Measurements from ENCODE around the gene FLAD1.

FLAD1 gene

GRCh38 chr1:155018617-155019348, 35.6 kb downstream of the FLAD1 start:
- no peak for DNase-seq

GRCh38 chr1:155019377-155020245, 36.5 kb downstream of the FLAD1 start:
- DNase-seq = no peak

DNA sequence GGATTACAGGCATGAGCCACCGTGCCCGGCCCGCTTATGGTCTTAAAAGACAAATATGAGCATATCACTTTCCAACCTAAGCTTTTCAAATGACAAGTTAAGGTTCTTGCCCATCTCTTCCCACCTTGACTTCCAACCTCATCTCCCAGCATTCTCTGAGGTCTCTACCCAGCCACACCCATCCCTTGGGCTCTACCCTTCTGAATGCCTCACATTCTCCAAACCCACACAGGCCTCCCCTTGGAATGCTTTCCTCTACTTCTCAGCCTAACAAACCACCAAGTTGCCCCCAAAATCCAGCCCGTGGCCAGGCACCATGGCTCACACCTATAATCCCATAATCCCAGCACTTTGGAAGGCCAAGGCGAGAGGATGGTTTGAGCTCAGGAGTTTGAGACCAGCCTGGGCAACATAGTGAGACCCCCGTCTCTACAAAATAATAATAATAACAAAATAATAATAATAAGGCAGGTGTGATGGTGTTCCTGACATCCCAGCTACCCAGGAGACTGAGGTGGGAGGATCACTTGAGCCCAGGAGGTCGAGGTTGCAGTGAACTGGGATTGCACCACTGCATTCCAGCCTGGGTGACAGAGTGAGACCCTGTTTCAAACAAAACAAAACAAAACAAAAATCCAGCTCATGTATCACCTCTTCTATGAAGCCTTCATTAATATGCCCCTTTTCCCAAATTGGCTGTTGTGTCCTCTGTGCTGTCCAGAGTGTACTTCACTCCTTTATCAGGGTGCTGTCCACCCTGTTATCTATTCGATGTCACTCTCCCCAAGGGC, 39.2 kb downstream of the FLAD1 start:
- DNase-seq = no peak

- DNase-seq = no peak
Measured at GRCh38 chr1:155022927-155023236, 39.7 kb downstream of the FLAD1 start.

- no peak for DNase-seq
Measured at GRCh38 chr1:155023627-155024026, 40.5 kb downstream of the FLAD1 start.

DNA sequence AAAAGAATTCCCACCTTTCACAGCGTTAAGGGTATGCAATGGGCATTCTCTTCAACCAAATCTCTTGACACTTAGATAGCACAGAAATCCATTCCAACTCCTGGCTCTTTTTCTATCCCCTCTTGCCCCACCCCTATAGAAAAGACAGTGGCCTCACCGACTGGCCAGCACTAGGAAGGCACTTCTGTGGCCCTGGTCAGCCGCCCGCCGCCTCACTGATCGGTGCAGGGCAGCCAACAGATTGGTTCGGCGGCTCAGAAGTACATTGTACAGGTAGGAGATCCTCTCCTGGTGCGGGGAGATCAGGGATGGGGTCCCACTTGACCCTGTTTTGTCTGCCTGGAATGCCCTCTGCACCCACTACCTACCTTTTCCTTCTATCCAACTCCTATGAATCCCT, 41.2 kb downstream of the FLAD1 start:
- no peak for DNase-seq

DNA sequence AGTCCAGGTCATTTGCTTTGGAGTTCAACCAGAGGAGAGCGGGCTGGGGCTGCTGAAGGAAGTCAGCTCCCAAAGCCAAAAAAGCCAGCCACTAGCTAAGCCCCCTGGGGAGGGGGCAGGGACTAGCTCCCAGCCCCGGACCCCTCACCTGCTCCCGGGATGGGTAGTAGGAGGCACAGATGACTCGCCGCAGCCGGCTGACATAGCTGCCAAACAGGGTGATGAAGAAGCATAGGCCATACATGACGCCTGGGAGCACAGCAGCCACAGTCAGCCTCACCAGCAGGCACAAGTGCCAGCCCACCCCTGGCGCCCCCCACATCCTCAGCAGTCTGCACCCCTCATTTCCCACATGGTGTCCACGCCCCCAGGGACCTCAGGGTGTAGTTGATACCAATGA, 43.0 kb downstream of the FLAD1 start:
- DNase-seq = no peak

GRCh38 chr1:155026588-155026987, 43.4 kb downstream of the FLAD1 start:
- DNase-seq = no peak

DNA sequence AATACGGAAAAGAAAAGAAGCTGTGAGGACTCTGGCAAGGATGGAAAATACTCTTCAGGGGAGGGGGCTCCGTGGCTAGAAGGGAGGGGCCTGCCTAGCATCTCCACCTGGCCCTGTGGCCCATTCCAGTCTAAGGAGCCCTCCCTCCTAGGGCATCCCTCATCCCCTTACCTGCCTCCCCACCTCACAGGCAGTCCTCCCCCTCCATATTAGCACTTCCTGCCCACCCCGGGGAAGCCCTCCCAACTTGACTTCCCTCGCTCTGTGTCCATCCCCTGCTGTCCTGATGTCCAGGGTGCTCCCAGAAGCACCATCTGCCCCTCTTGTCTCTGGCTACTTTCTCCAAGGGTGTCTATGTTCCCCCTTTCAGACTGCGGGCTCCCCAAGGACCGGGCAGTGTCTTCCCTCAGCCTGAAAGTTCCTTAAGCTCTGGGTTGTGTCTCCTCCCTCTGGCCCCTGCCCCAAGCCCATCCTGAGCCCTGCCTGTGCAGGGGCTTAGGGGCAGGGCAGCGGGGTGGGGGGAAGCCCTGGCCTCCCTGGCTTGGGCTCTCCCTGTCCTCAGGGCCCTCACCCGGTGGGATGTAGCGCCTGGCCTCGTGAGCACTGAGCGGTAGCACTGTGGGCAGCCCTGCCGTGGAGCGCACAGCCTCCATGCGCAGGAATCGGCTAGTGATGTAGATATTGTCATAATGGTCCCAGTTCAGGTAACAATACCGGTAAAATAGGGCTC, 46.5 kb downstream of the FLAD1 start:
- DNase-seq = no peak

- DNase-seq = no peak
Measured at GRCh38 chr1:155030243-155030795, 47.2 kb downstream of the FLAD1 start.

- no peak for DNase-seq
Measured at GRCh38 chr1:155030899-155031298, 47.8 kb downstream of the FLAD1 start.

- no peak for DNase-seq
Measured at GRCh38 chr1:155032886-155033285, 49.7 kb downstream of the FLAD1 start.

- no peak for DNase-seq
Measured at GRCh38 chr1:155033524-155033923, 50.4 kb downstream of the FLAD1 start, which contains the start of the genes DCST1 and DCST2. Gene DCST1 (plus strand): TSS chr1:155033824. CDS start chr1:155034037, 213 bp downstream. Gene DCST2 (minus strand): TSS chr1:155033781. CDS start chr1:155033701, 80 bp downstream.

GRCh38 chr1:155034318-155035208, 51.4 kb downstream of the FLAD1 start:
- DNase-seq = no peak

GRCh38 chr1:155035936-155036335, 52.8 kb downstream of the FLAD1 start:
- no peak for DNase-seq

GRCh38 chr1:155037043-155037442, 53.9 kb downstream of the FLAD1 start:
- DNase-seq = no peak

DNA sequence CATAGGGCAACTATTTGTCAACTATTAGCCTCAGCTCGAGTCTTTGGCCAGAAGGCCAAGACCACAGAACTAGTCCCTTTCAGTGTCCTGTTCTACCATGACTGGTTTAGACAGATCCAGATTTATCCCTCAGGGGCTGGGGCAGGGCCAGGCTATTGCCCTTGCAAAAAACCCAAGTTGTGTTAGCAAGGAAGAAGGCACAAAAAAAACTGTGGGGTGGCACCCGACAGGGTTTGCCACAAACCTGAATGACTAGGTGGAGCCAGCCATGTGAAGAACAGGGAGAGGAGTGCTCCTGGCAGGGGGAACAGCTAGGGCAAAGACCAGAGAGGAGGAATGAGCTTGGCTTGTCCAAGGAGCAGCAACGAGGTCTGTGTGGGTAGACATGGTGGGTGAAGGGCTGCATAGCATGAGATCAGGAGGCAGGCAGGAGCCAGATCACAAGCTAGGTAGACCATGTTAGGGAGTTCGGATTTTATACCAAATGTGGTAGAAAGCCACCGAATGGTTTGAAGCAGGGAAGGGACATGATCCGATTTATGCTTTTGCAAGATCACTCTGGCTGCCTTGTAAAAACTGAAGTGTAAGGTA, 54.8 kb downstream of the FLAD1 start:
- DNase-seq = no peak

- no peak for DNase-seq
Measured at GRCh38 chr1:155038602-155039307, 55.6 kb downstream of the FLAD1 start.

DNA sequence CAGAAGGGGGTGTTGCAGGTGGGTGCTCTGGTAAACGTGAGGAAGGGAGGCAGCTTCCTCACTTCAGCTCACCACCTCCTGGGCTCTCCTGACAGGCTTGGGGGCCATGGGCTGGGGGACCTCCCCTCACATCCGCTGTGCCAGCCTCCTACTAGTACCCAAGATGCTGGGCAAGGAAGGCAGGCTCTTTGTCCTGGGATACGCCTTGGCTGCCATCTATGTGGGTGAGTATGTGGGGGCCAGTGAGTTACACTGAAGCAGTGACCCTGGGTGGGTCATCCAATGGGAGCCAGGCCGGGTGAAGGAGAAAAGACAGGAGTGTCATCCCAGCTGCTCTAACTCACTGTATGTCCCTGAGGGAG, 56.1 kb downstream of the FLAD1 start:
- no peak for DNase-seq

All from cortex of kidney (tissue), 1 donor.